Measurements from ENCODE around the gene DYDC1. TPM values are rescaled to one million over a fixed set of nuclear protein-coding genes. Genes with fewer than 3 reads are reported as not detected.
"Not testable (repeated sequence)": the region's sequence is repeated elsewhere in the genome, so short reads cannot be mapped to it uniquely, and the experiment has no call there.

DYDC1 gene
- total and polyA plus RNA-seq, 2 of the 13 experiments (the other 11 are each of a cell fraction or from before 2014, with no cell fraction given): not detected

- TF ChIP-seq NFAT5 (CRISPR knock-in tag; IDR thresholded peaks at IDR 0.05): no peak
- TF ChIP-seq STAT6 (CRISPR knock-in tag; IDR thresholded peaks at IDR 0.05; ENCODE audit: borderline replicate concordance): no peak
- TF ChIP-seq ZKSCAN1 (IDR thresholded peaks at IDR 0.05; ENCODE audit: low read length): no peak
- TF ChIP-seq NR2F6 (IDR thresholded peaks at IDR 0.05): no peak
- no peak for TF ChIP-seq NR2F6 (CRISPR knock-in tag; IDR thresholded peaks at IDR 0.05)
- no peak for TF ChIP-seq TEF (CRISPR knock-in tag; IDR thresholded peaks at IDR 0.05)
- no peak for TF ChIP-seq THYN1 (CRISPR knock-in tag; IDR thresholded peaks at IDR 0.05; ENCODE audit: borderline replicate concordance, low read depth)
- TF ChIP-seq TBL1XR1 (IDR thresholded peaks at IDR 0.05; ENCODE audit: borderline replicate concordance, low read length, partially characterized antibody): no peak
- no peak for TF ChIP-seq ATF6 (CRISPR knock-in tag; conservative IDR thresholded peaks at IDR 0.05)
- no peak for TF ChIP-seq ZNF44 (CRISPR knock-in tag; IDR thresholded peaks at IDR 0.05)
- TF ChIP-seq ZNF468 (CRISPR knock-in tag; IDR thresholded peaks at IDR 0.05): no peak
- TF ChIP-seq ZNF546 (CRISPR knock-in tag; conservative IDR thresholded peaks at IDR 0.05): no peak
- TF ChIP-seq YEATS2 (CRISPR knock-in tag; IDR thresholded peaks at IDR 0.05; ENCODE audit: borderline replicate concordance): no peak
- TF ChIP-seq SMYD3 (CRISPR knock-in tag; IDR thresholded peaks at IDR 0.05): no peak
- no peak for TF ChIP-seq ZNF510 (CRISPR knock-in tag; IDR thresholded peaks at IDR 0.05; ENCODE audit: low read depth)
Observed at GRCh38 chr10:80313523-80313922, 43.0 kb downstream of the DYDC1 start (continued).

- in situ Hi-C loops (cut with HindIII; ENCODE audit: extremely low pct_ligation_motif_present, low pct_unique_long_range_greater_than_20kb); BruUV-seq (replicated peaks); H3K27me3 ChIP-seq (ENCODE audit: control insufficient read depth in 1 of 2, insufficient read depth in 2 of 2, low read length in 2 of 2); H3K4me2 ChIP-seq (ENCODE audit: low read depth, low read length); DNase-seq (ENCODE audit: low spot score); ATAC-seq; H3K9ac ChIP-seq (ENCODE audit: insufficient read depth, low read depth, low read length); H3K4me3 ChIP-seq (replicated peaks in 1 of 3; ENCODE audit: insufficient read depth in 1 of 3, low read depth in 2 of 3, low read length in 3 of 3); H3K9me3 ChIP-seq (ENCODE audit: low read length); CTCF ChIA-PET (ENCODE audit: low intra/inter-chr PET ratio, low total read pairs); H4K20me1 ChIP-seq (ENCODE audit: insufficient read depth, low read length); POLR2A ChIA-PET; H3K79me2 ChIP-seq (ENCODE audit: insufficient read depth, low read length); H3K36me3 ChIP-seq (replicated peaks in 1 of 2; ENCODE audit: control insufficient read depth in 1 of 2, insufficient read depth in 2 of 2, low read length in 2 of 2); H3K4me1 ChIP-seq (ENCODE audit: insufficient read depth, low read length); intact Hi-C loops (cut with micrococcal nuclease; ENCODE audit: unreplicated experiment); H3K27ac ChIP-seq (ENCODE audit: extremely low read length, insufficient read depth, low read length); H2AFZ ChIP-seq (ENCODE audit: low read length); FAIRE-seq: not testable (repeated sequence)
- 3% methylated on average over 3 of the region's 3 CpGs for WGBS (ENCODE audit: low lambda C conversion rate)
Observed at GRCh38 chr10:80305989-80306388, 50.6 kb downstream of the DYDC1 start.

Data from HepG2 (cell line).